H1 (cell line): ENCODE data around the gene MFAP3L.

Experiments
- CREB1 ChIP-seq: IDR thresholded peaks from 2 replicates; pipeline ENCODE4 v1.6.1; 2012; ENCODE audit warnings: inconsistent platforms
- CTCF ChIP-seq, 3 experiments: IDR thresholded peaks; 1 replicate in 2 of 3; 2 replicates in 1 of 3; pipeline versions ENCODE4 v1.5.1 to v1.6.1; 2011; ENCODE audit warnings: low read length in 3 of 3, mild to moderate bottlenecking in 3 of 3, inconsistent platforms in 2 of 3, low read depth in 1 of 3, moderate library complexity in 1 of 3; ENCODE audit not compliant: insufficient read depth in 1 of 3; ENCODE audit errors: control extremely low read depth in 1 of 3
- EZH2 ChIP-seq: fragments of 200-600 bp; sonication (generic); IDR thresholded peaks from 2 replicates; pipeline ENCODE4 v1.7.1; 2012; ENCODE audit warnings: low read depth, mild to moderate bottlenecking, moderate library complexity, low read length, inconsistent platforms; ENCODE audit not compliant: severe bottlenecking
- HDAC2 ChIP-seq, 2 experiments: fragments of 300-600 bp in 1 of 2; sonication (generic) in 1 of 2; IDR thresholded peaks; 2 replicates each; pipeline ENCODE4 v1.6.1; 2011 to 2012; ENCODE audit warnings: low read depth in 2 of 2, low read length in 2 of 2, mild to moderate bottlenecking in 2 of 2, moderate library complexity in 2 of 2, borderline replicate concordance in 1 of 2, inconsistent platforms in 1 of 2
- POLR2A ChIP-seq, 2 experiments: IDR thresholded peaks; 1 replicate in 1 of 2; 2 replicates in 1 of 2; pipeline ENCODE4 v1.6.1; 2011; ENCODE audit warnings: low read depth in 2 of 2, low read length in 2 of 2, mild to moderate bottlenecking in 2 of 2; ENCODE audit errors: control extremely low read depth in 1 of 2
- POLR2AphosphoS5 ChIP-seq: IDR thresholded peaks from 2 replicates; pipeline ENCODE4 v1.6.1; 2011; ENCODE audit warnings: low read depth, low read length
- ZNF274 ChIP-seq: IDR thresholded peaks from 2 replicates; pipeline ENCODE4 v1.7.0; 2012; ENCODE audit warnings: low read length, borderline replicate concordance; ENCODE audit errors: extremely low read depth

DNA sequence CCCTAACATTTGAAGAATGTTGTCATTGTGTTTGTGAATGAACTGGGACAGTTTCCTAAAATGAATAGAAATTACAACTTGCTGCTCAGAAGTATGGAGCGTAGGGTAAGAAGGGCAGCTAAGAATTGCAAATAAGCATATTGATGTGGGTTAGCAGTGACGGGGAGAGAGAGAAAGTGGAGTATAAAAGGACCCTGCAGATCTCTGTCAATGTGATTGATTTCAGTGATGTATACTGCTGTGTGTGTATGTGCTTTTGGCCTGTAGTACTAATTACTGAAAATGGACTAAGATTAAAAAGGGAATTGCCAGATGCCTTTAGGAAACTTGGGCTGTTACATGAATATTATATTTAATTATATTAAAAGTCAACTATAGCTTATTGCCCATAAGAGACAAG is 7.8 kb upstream of the MFAP3L start:
- TF ChIP-seq POLR2A (IDR thresholded peaks at IDR 0.05; ENCODE audit: control extremely low read depth in 1 of 2, low read depth in 2 of 2, low read length in 2 of 2) (no peak), CREB1 (no peak), CTCF (IDR thresholded peaks at IDR 0.05; ENCODE audit: control extremely low read depth in 1 of 3, insufficient read depth in 1 of 3, low read depth in 1 of 3, low read length in 3 of 3) (no peak), POLR2AphosphoS5 (no peak), HDAC2 (IDR thresholded peaks at IDR 0.05; ENCODE audit: borderline replicate concordance in 1 of 2, low read depth in 2 of 2, low read length in 2 of 2) (no peak), EZH2 (no peak), ZNF274 (no peak)
